Upper lobe of right lung (tissue), 1 donor: ENCODE measurements around the gene MACC1. TPM values are rescaled to one million over a fixed set of nuclear protein-coding genes. Genes with fewer than 3 reads are reported as not detected.

ENCODE experiments used
- ATAC-seq: fragments of 200-7000 bp; cut with Tn5 transposase; one replicate; pipeline ENCODE4 v1.9.1; 2020; ENCODE audit warnings: mild to moderate bottlenecking, moderate library complexity
- DNase-seq: peaks from one replicate; pipeline ENCODE4 v3.0.0-alpha.2; 2020
- H3K27ac ChIP-seq: fragments of 200-600 bp; one replicate; pipeline ENCODE4 v1.8.0; 2022
- H3K27me3 ChIP-seq: fragments of 200-600 bp; one replicate; pipeline ENCODE4 v1.8.0; 2022; ENCODE audit warnings: mild to moderate bottlenecking
- H3K36me3 ChIP-seq: fragments of 200-600 bp; one replicate; pipeline ENCODE4 v1.8.0; 2022
- H3K4me1 ChIP-seq: fragments of 200-600 bp; one replicate; pipeline ENCODE4 v1.8.0; 2022
- H3K4me3 ChIP-seq: fragments of 200-600 bp; one replicate; pipeline ENCODE4 v1.8.0; 2022; ENCODE audit warnings: mild to moderate bottlenecking
- H3K9me3 ChIP-seq: fragments of 200-600 bp; one replicate; pipeline ENCODE4 v1.8.0; 2022
- CTCF ChIP-seq: fragments of 200-600 bp; IDR thresholded peaks from one replicate; pipeline ENCODE4 v1.8.0; 2022; ENCODE audit warnings: antibody characterized with exemption
- intact Hi-C: fragments of 100-400 bp; cut with DNase I; formaldehyde crosslinking; loops from one replicate; pipeline ENCODE4 v1.11.0; 2022
- total RNA-seq: library from RNA; stranded (reverse); fragmentation: NEBNext Ultra II Directional; extraction: Animal tissue kit (Norgen Biotek cat#: 25700); gene quantifications from one replicate; pipeline ENCODE4 v1.2.1, GENCODE V29; 2021
- donor health status: DM: no; HTN: yes; CAD: no; lungs with severe emphysema.

The MACC1 gene
- total RNA-seq, 1 donor from 2014 or later: 22.1 TPM

- H3K27ac ChIP-seq: no peak overlapping the region
- no peak for TF ChIP-seq CTCF
- H3K36me3 ChIP-seq: no peaks in the 10 kb centered on the region
- intact Hi-C loops: no loop called here
- no peaks in the 10 kb centered on the region for H3K4me1 ChIP-seq
- H3K9me3 ChIP-seq: no peaks in the 10 kb centered on the region
- H3K4me3 ChIP-seq: no peak overlapping the region
- H3K27me3 ChIP-seq: no peaks in the 10 kb centered on the region
- ATAC-seq: no peak
- no peak for DNase-seq
Measured at GRCh38 chr7:20240080-20240926, 23.1 kb upstream of the MACC1 start.

- TF ChIP-seq CTCF: no peak
- ATAC-seq (peak; percentile 91), DNase-seq (peak; percentile 81)
- no peaks in the 10 kb centered on the region for H3K9me3 ChIP-seq
- H3K27ac ChIP-seq: no peak overlapping the region
- intact Hi-C loops: no loop called here
- no peak overlapping the region for H3K4me3 ChIP-seq
- no peaks in the 10 kb centered on the region for H3K36me3 ChIP-seq
- H3K4me1 ChIP-seq: no peaks in the 10 kb centered on the region
- no peaks in the 10 kb centered on the region for H3K27me3 ChIP-seq
Measured at GRCh38 chr7:20238754-20239324, 21.7 kb upstream of the MACC1 start.

- intact Hi-C loops: no loop called here
- DNase-seq: no peak
- Histone ChIP-seq H3K4me3 (no peak overlapping the region), H3K36me3 (no peaks in the 10 kb centered on the region), H3K27ac (no peak overlapping the region), H3K27me3 (no peaks in the 10 kb centered on the region), H3K4me1 (no peaks in the 10 kb centered on the region), H3K9me3 (no peaks in the 10 kb centered on the region)
- ATAC-seq: no peak
- TF ChIP-seq CTCF: no peak
Measured at GRCh38 chr7:20238194-20238753, 21.1 kb upstream of the MACC1 start.

GRCh38 chr7:20237464-20238193, 20.4 kb upstream of the MACC1 start:
- no peaks in the 10 kb centered on the region for H3K9me3 ChIP-seq
- H3K36me3 ChIP-seq: no peaks in the 10 kb centered on the region
- no peak overlapping the region for H3K27ac ChIP-seq
- TF ChIP-seq CTCF: no peak
- no peaks in the 10 kb centered on the region for H3K4me1 ChIP-seq
- intact Hi-C loops: no loop called here
- no peak for DNase-seq
- no peak for ATAC-seq
- no peak overlapping the region for H3K4me3 ChIP-seq
- H3K27me3 ChIP-seq: no peaks in the 10 kb centered on the region

GRCh38 chr7:20236790-20237189, 19.6 kb upstream of the MACC1 start:
- Histone ChIP-seq H3K36me3 (no peaks in the 10 kb centered on the region), H3K27ac (no peak overlapping the region), H3K4me3 (no peak overlapping the region), H3K4me1 (no peaks in the 10 kb centered on the region), H3K27me3 (no peaks in the 10 kb centered on the region), H3K9me3 (no peaks in the 10 kb centered on the region)
- intact Hi-C loops: no loop called here
- TF ChIP-seq CTCF: no peak
- DNase-seq (no peak), ATAC-seq (no peak)
